Measurements from ENCODE around the gene SPNS2.

SPNS2 gene

GRCh38 chr17:4540687-4541327 lies 42.1 kb downstream of the SPNS2 start:
- Histone ChIP-seq H3K9me2 (replicated peaks; ENCODE audit: low read depth, low read length) (no peaks in the 10 kb centered on the region), H3K9ac (ENCODE audit: low read depth, low read length, poor library complexity, severe bottlenecking) (no peak overlapping the region)

GRCh38 chr17:4541328-4542002 lies 42.8 kb downstream of the SPNS2 start:
- Histone ChIP-seq H3K79me2 (ENCODE audit: insufficient read depth, low read length) (no peaks in the 10 kb centered on the region), H3K9me3 (ENCODE audit: insufficient read depth, low read depth, low read length) (no peaks in the 10 kb centered on the region), H3K27me3 (ENCODE audit: insufficient read depth, low read length, poor library complexity, severe bottlenecking) (no peaks in the 10 kb centered on the region), H3K36me3 (ENCODE audit: insufficient read depth, low read length) (peaks cover 12% of the 10 kb centered on the region; the same call in 1 of the 2 replicates), H3F3A (ENCODE audit: low read depth) (no peaks in the 10 kb centered on the region), H2AFZ (ENCODE audit: low read length) (no peak overlapping the region), H3K9me2 (replicated peaks; ENCODE audit: low read depth, low read length) (no peaks in the 10 kb centered on the region), H3K4me1 (ENCODE audit: insufficient read depth, low read length, poor library complexity, severe bottlenecking) (no peaks in the 10 kb centered on the region), H3K9ac (ENCODE audit: low read depth, low read length, poor library complexity, severe bottlenecking) (no peak overlapping the region), H3K4me2 (ENCODE audit: low read depth, low read length, poor library complexity, severe bottlenecking) (no peak overlapping the region), H3K4me3 (ENCODE audit: low read length, poor library complexity, severe bottlenecking) (no peak overlapping the region), H4K20me1 (ENCODE audit: insufficient read depth, low read length, poor library complexity, severe bottlenecking) (no peaks in the 10 kb centered on the region)
- no peak for TF ChIP-seq EZH2phosphoT487 (IDR thresholded peaks at IDR 0.05; ENCODE audit: borderline replicate concordance)
- TF ChIP-seq CTCF (conservative IDR thresholded peaks at IDR 0.05; ENCODE audit: low read length), result peak; percentile 29; the same call in 1 of the 2 replicates

More at GRCh38 chr17:4540687-4541327, 42.1 kb downstream of the SPNS2 start:
- H3K27me3 ChIP-seq (ENCODE audit: insufficient read depth, low read length, poor library complexity, severe bottlenecking), result no peaks in the 10 kb centered on the region
- no peaks in the 10 kb centered on the region for H3F3A ChIP-seq (ENCODE audit: low read depth)
- H3K79me2 ChIP-seq (ENCODE audit: insufficient read depth, low read length), result no peaks in the 10 kb centered on the region
- H3K36me3 ChIP-seq (ENCODE audit: insufficient read depth, low read length), result peaks cover 12% of the 10 kb centered on the region; the same call in 1 of the 2 replicates
- no peaks in the 10 kb centered on the region for H4K20me1 ChIP-seq (ENCODE audit: insufficient read depth, low read length, poor library complexity, severe bottlenecking)
- H3K4me1 ChIP-seq (ENCODE audit: insufficient read depth, low read length, poor library complexity, severe bottlenecking), result no peaks in the 10 kb centered on the region
- H2AFZ ChIP-seq (ENCODE audit: low read length), result no peak overlapping the region
- no peak overlapping the region for H3K4me3 ChIP-seq (ENCODE audit: low read length, poor library complexity, severe bottlenecking)
- H3K4me2 ChIP-seq (ENCODE audit: low read depth, low read length, poor library complexity, severe bottlenecking), result no peak overlapping the region
- H3K9me3 ChIP-seq (ENCODE audit: insufficient read depth, low read depth, low read length), result no peaks in the 10 kb centered on the region
- TF ChIP-seq EZH2phosphoT487 (IDR thresholded peaks at IDR 0.05; ENCODE audit: borderline replicate concordance), result no peak
- no peak for TF ChIP-seq CTCF (conservative IDR thresholded peaks at IDR 0.05; ENCODE audit: low read length)

- no peaks in the 10 kb centered on the region for H4K20me1 ChIP-seq (ENCODE audit: insufficient read depth, low read length, poor library complexity, severe bottlenecking)
- H3K79me2 ChIP-seq (ENCODE audit: insufficient read depth, low read length), result no peaks in the 10 kb centered on the region
- no peak overlapping the region for H2AFZ ChIP-seq (ENCODE audit: low read length)
- H3K9me2 ChIP-seq (replicated peaks; ENCODE audit: low read depth, low read length), result no peaks in the 10 kb centered on the region
- H3K4me1 ChIP-seq (ENCODE audit: insufficient read depth, low read length, poor library complexity, severe bottlenecking), result no peaks in the 10 kb centered on the region
- TF ChIP-seq EZH2phosphoT487 (IDR thresholded peaks at IDR 0.05; ENCODE audit: borderline replicate concordance), result no peak
- no peak for TF ChIP-seq CTCF (conservative IDR thresholded peaks at IDR 0.05; ENCODE audit: low read length)
- H3K4me2 ChIP-seq (ENCODE audit: low read depth, low read length, poor library complexity, severe bottlenecking), result no peak overlapping the region
- peaks cover 13% of the 10 kb centered on the region; the same call in 1 of the 2 replicates for H3K36me3 ChIP-seq (ENCODE audit: insufficient read depth, low read length)
- H3K4me3 ChIP-seq (ENCODE audit: low read length, poor library complexity, severe bottlenecking), result no peak overlapping the region
- H3K27me3 ChIP-seq (ENCODE audit: insufficient read depth, low read length, poor library complexity, severe bottlenecking), result no peaks in the 10 kb centered on the region
- H3K9me3 ChIP-seq (ENCODE audit: insufficient read depth, low read depth, low read length), result no peaks in the 10 kb centered on the region
- H3K9ac ChIP-seq (ENCODE audit: low read depth, low read length, poor library complexity, severe bottlenecking), result no peak overlapping the region
- no peaks in the 10 kb centered on the region for H3F3A ChIP-seq (ENCODE audit: low read depth)
These were observed 43.5 kb downstream of the SPNS2 start for GRCh38 chr17:4542003-4542725.
